ENCODE data around the gene TMPO. TPM values are rescaled to one million over a fixed set of nuclear protein-coding genes. Genes with fewer than 3 reads are reported as not detected.

TMPO gene
- total and polyA plus RNA-seq, 10 of the 15 experiments (the other 5 are each of a cell fraction or from before 2014, with no cell fraction given): 79.8 to 246 (median 179) TPM

DNA sequence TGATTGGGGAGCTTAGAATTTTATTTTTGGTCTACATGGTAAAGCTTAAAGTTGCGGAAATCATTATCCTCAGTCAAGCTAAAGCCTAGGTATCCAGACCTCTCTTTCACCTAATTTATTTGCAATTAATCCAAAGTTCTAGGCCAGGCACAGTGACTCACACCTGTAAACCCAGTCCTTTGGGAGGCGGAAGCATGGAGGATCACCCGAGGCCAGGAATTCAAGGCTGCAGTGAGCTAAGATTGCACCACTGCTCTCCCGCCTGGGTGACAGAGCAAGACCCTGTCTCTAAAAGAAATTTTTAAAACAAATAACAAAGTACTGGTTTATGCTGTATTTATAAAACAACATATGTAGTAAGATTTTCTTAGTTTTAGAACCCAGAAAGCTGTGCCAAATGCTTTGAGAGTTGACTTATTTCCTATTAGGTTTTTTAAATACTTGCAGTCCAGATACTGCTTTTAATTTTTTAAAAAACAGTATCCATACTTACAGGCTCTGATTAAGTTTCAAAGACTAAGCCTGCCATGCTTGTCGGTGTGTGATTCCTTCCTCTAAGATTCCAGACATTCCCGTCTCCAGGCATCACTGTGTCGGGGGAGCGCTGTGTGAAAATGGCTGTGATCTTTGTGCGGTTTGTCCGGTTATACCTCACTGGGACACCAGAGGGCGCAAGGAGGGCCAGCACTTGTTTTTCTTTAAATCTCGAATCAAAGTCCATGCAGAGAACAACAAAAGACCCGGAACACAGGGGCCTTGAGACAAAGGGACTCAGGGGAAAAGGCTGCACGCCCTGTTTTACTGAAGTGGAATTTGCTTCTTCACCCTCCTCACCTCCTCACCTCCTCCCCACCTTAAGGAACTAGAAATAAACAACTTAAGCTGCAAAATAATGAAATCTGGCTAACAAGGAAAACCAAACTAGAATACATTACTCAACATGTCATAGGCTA is 24.6 kb upstream of the TMPO start (continued):
- no peak for TF ChIP-seq SREBF2 (IDR thresholded peaks at IDR 0.05; ENCODE audit: low read length)
- TF ChIP-seq HCFC1 (IDR thresholded peaks at IDR 0.05; ENCODE audit: low read length): no peak
- TF ChIP-seq, protein P1, sequence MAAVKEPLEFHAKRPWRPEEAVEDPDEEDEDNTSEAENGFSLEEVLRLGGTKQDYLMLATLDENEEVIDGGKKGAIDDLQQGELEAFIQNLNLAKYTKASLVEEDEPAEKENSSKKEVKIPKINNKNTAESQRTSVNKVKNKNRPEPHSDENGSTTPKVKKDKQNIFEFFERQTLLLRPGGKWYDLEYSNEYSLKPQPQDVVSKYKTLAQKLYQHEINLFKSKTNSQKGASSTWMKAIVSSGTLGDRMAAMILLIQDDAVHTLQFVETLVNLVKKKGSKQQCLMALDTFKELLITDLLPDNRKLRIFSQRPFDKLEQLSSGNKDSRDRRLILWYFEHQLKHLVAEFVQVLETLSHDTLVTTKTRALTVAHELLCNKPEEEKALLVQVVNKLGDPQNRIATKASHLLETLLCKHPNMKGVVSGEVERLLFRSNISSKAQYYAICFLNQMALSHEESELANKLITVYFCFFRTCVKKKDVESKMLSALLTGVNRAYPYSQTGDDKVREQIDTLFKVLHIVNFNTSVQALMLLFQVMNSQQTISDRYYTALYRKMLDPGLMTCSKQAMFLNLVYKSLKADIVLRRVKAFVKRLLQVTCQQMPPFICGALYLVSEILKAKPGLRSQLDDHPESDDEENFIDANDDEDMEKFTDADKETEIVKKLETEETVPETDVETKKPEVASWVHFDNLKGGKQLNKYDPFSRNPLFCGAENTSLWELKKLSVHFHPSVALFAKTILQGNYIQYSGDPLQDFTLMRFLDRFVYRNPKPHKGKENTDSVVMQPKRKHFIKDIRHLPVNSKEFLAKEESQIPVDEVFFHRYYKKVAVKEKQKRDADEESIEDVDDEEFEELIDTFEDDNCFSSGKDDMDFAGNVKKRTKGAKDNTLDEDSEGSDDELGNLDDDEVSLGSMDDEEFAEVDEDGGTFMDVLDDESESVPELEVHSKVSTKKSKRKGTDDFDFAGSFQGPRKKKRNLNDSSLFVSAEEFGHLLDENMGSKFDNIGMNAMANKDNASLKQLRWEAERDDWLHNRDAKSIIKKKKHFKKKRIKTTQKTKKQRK (IDR thresholded peaks at IDR 0.05; ENCODE audit: low read depth, low read length): no peak
- TF ChIP-seq, protein P2, sequence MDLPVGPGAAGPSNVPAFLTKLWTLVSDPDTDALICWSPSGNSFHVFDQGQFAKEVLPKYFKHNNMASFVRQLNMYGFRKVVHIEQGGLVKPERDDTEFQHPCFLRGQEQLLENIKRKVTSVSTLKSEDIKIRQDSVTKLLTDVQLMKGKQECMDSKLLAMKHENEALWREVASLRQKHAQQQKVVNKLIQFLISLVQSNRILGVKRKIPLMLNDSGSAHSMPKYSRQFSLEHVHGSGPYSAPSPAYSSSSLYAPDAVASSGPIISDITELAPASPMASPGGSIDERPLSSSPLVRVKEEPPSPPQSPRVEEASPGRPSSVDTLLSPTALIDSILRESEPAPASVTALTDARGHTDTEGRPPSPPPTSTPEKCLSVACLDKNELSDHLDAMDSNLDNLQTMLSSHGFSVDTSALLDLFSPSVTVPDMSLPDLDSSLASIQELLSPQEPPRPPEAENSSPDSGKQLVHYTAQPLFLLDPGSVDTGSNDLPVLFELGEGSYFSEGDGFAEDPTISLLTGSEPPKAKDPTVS (IDR thresholded peaks at IDR 0.05; ENCODE audit: low read depth, low read length): no peak
- no peak for TF ChIP-seq STAT1 (conservative IDR thresholded peaks at IDR 0.05)
- no peak for TF ChIP-seq GATAD2B (conservative IDR thresholded peaks at IDR 0.05; ENCODE audit: low read depth)
- no peak for TF ChIP-seq GABPA (IDR thresholded peaks at IDR 0.05; ENCODE audit: low read depth)
- TF ChIP-seq, protein P3, sequence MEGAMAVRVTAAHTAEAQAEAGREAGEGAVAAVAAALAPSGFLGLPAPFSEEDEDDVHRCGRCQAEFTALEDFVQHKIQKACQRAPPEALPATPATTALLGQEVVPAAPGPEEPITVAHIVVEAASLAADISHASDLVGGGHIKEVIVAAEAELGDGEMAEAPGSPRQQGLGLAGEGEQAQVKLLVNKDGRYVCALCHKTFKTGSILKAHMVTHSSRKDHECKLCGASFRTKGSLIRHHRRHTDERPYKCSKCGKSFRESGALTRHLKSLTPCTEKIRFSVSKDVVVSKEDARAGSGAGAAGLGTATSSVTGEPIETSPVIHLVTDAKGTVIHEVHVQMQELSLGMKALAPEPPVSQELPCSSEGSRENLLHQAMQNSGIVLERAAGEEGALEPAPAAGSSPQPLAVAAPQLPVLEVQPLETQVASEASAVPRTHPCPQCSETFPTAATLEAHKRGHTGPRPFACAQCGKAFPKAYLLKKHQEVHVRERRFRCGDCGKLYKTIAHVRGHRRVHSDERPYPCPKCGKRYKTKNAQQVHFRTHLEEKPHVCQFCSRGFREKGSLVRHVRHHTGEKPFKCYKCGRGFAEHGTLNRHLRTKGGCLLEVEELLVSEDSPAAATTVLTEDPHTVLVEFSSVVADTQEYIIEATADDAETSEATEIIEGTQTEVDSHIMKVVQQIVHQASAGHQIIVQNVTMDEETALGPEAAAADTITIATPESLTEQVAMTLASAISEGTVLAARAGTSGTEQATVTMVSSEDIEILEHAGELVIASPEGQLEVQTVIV (IDR thresholded peaks at IDR 0.05; ENCODE audit: borderline replicate concordance, partially characterized antibody): no peak
- TF ChIP-seq RBBP5 (conservative IDR thresholded peaks at IDR 0.05): no peak
- no peak for TF ChIP-seq MEF2A (IDR thresholded peaks at IDR 0.05; ENCODE audit: insufficient read depth, low read depth, low read length)
- no peak for TF ChIP-seq EP300 (IDR thresholded peaks at IDR 0.05; ENCODE audit: borderline replicate concordance in 1 of 2, control insufficient read depth in 1 of 2, low read depth in 2 of 2, low read length in 2 of 2)
- no peak for TF ChIP-seq FOS (IDR thresholded peaks at IDR 0.05; ENCODE audit: borderline replicate concordance, extremely low read depth, insufficient read length)
- peak; percentile 73 for TF ChIP-seq RAD21 (IDR thresholded peaks at IDR 0.05; ENCODE audit: insufficient read depth, low read depth, low read length)
- TF ChIP-seq EED (IDR thresholded peaks at IDR 0.05; ENCODE audit: low read depth): peak; percentile 73
- TF ChIP-seq EZH2 (IDR thresholded peaks at IDR 0.05; ENCODE audit: borderline replicate concordance, control insufficient read depth, low read depth, low read length): no peak

Data from GM12878 (cell line).